Effector CD8-positive, alpha-beta T cell (primary cell): Measurements from ENCODE around the gene CDC42BPG.
"Not testable (repeated sequence)": the region's sequence is repeated elsewhere in the genome, so short reads cannot be mapped to it uniquely, and the experiment has no call there.

Experiments
- DNase-seq: peaks from one replicate; lab custom pipeline; 2025; lab: John Stamatoyannopoulos, UW

CDC42BPG gene

GRCh38 chr11:64849598-64850356, 5.3 kb upstream of the CDC42BPG start:
- DNase-seq = no peak

DNA sequence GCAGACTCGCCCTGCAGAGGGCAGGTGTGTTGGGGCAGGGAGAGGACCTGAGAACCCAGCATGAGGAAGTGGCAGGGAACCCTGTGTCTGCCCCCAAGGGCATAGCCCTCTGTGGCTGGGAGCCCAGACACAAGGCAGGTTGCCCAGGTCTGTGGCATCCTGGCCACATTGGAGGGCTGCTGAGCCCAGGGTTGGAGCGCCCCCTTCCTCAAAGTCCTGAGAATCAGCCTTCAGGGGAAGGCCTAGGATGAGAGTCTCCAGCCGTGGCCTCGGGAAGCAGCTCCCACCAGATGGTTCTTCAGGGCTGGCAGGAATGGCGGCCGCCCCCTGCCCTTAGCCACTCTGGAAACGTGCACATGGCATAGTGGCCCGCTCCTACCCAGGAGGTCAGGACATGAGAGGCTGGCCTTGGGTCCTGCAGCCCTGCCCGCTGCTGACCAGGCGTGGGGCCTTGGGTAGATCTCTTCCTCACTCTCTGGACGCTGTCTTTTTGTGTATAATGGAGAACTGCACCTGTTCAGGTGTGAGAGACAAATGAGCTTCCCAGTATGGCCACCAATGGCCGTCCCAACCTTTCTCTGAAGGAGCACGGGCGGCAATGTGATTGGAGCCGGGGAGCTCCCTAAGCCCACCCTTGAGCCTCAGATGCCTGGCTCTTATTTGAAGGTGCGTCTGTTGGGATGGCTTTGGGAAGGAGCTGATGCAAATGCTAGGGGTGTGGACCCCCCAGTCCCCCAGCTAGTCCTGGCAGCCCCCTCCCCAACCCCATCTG, 4.6 kb upstream of the CDC42BPG start:
- DNase-seq = no peak

DNA sequence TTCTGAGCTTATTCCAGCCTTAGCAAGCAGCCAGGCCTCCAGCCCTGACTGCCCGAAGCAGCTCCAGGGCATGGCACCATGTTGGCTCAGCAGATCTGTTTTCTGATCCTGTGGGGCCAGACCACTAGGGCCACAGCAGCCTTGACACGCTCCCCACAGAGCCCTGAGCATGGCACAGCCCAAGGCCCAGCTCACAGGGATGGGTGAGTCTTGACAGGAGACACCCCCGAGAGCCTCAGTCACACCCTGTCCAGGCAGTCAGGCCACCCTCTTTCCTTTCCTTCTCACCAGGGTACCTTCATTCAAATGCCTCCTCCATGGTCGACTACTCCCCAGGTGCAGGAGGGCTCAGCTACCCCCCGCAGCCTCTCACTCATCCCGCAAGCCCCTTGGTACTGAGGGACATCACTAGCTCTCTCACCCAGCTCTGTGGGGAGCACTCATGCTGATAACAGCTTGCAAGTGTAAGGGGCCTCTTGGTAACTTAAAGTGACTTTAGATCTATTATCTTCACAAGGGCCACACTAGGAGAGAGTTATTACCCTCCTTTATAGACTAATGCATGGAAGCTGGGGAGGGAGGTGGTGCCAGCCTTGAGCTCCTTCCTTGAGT, 3.9 kb upstream of the CDC42BPG start:
- DNase-seq = no peak

GRCh38 chr11:64846998-64847666, 2.7 kb upstream of the CDC42BPG start:
- DNase-seq = peak; percentile 95

- DNase-seq = not testable (repeated sequence)
These were observed 1.3 kb upstream of the CDC42BPG start for GRCh38 chr11:64845776-64846129.

GRCh38 chr11:64845129-64845775, 799 bp upstream of the CDC42BPG start:
- DNase-seq = no peak

- DNase-seq = no peak
These were observed 645 bp downstream of the CDC42BPG start for GRCh38 chr11:64843686-64844329.

- no peak for DNase-seq
These were observed 1.4 kb downstream of the CDC42BPG start for GRCh38 chr11:64842851-64843685.

DNA sequence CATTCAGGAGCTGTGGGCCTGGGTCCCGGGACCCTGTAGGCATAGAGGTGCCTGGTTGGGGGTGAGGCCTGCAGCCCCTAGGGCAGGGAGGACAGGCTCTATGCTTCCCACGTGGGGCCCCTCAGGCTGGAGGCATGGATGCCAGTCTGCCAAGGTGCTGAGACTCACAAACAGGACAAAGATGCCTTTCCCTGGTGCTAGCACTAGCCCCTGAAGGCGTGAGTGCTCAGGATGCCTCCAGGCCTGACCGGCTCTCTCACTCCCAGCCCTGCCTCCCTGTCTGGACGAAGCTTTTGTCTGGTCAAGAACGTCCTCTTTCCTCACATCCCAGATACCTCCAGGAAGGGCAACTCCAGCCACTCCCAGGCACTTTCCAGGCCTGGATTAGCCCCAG, 2.1 kb downstream of the CDC42BPG start:
- DNase-seq = no peak

GRCh38 chr11:64841592-64842365, 2.7 kb downstream of the CDC42BPG start:
- DNase-seq = no peak

DNA sequence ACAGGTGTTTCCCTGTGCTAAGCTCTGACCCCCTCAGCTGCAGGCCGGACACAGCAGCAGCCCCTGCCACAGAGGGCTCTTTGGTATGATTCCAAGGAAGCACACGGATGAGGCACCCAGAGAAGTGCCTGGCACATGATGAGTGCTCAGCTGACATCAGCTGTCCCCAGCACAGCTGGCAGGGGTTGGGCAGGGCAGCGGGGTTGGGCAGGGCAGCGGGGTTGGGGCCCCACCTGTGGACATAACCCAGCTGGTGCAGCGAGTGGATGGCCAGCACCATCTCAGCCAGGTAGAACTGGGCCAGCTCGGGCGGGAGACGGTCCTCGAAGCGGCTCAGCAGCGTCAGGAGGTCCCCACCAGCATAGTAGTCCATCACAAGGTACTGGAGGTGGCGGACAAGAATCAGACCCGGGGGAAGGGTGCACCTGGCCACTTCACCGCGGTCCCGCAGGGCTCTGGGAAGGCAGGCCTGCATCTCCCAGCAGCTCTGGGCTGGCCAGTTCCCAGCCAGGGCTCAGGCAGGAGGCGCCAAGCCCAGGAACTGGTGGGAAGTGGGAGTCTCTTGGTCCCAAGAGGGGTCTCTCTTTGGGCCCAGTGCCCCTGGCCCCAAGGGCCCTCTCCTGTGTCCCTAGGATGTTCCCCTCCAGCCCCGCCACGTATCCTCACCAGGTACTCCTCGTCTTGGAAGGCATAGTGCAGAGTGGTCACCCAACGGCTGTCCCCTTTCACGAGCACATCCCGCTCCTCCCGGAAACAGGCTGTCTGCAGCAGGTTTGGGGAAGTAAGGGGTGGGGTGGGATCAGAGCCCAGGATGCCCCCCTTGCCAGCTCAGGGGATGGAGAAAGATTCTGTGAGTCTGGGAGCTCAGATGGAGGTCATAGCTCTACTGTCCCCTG, 4.3 kb downstream of the CDC42BPG start:
- DNase-seq = no peak

GRCh38 chr11:64839335-64839734, 5.1 kb downstream of the CDC42BPG start:
- no peak for DNase-seq

- DNase-seq = no peak
These were observed 5.7 kb downstream of the CDC42BPG start for GRCh38 chr11:64838600-64839334.

GRCh38 chr11:64837887-64838351, 6.5 kb downstream of the CDC42BPG start:
- DNase-seq = no peak

DNA sequence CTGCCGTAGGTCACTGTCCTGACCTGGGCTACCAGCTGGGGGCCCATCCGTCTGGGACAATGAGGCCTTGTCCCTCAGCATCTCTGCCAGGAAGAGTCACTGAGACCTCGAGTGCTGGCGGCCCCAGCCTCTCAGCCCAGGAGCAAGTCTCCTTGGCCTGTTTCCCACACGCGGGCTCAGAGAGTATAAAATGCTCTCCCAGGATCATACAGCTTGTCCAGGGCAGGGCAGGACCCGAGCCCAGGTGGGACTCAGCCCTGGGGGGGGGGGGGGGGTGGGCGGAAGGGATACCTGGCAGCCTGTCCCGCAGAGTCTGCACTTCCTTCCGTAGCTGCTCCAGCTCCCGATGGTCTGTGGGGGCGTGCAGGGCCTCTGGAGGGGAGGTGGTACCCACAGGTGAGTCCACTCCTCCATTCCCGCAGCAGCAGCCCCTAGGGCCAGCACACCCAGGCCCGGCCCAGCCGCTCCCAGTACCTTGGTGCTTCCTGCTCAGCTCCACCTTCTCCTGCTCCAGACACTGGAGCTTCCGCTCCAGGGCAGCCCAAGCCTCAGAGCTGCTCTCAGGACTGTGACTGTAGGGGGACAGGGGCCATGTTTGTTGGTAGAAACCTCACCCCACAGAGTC, 7.9 kb downstream of the CDC42BPG start:
- no peak for DNase-seq

- no peak for DNase-seq
These were observed 8.6 kb downstream of the CDC42BPG start for GRCh38 chr11:64835616-64836447.
